HG02970 (cell line): ENCODE results near the gene RTN4RL2.
"Not testable (repeated sequence)": the region's sequence is repeated elsewhere in the genome, so short reads cannot be mapped to it uniquely, and the experiment has no call there.

ENCODE experiments used
- ATAC-seq: cut with Tn5 transposase; IDR thresholded peaks from one replicate; pipeline ENCODE4 v1.9.1; 2021; ENCODE audit warnings: mild to moderate bottlenecking, moderate library complexity, moderate number of reproducible peaks; ENCODE audit not compliant: unreplicated experiment, low FRiP score

RTN4RL2 gene

GRCh38 chr11:57432149-57432561 lies 28.2 kb upstream of the RTN4RL2 start:
- no peak for ATAC-seq

GRCh38 chr11:57432714-57433163 lies 27.6 kb upstream of the RTN4RL2 start:
- ATAC-seq: no peak

- no peak for ATAC-seq
These were observed 25.4 kb upstream of the RTN4RL2 start for GRCh38 chr11:57434640-57435546.

- no peak for ATAC-seq
These were observed 24.3 kb upstream of the RTN4RL2 start for GRCh38 chr11:57436031-57436430.

- ATAC-seq: no peak
These were observed 21.7 kb upstream of the RTN4RL2 start for GRCh38 chr11:57438345-57439285.

GRCh38 chr11:57439786-57440185 lies 20.5 kb upstream of the RTN4RL2 start:
- ATAC-seq: no peak

- ATAC-seq: no peak
These were observed 19.4 kb upstream of the RTN4RL2 start for GRCh38 chr11:57440744-57441414.

- ATAC-seq: no peak
These were observed 15.8 kb upstream of the RTN4RL2 start for GRCh38 chr11:57444362-57445121.

GRCh38 chr11:57445122-57445394 lies 15.3 kb upstream of the RTN4RL2 start:
- not testable (repeated sequence) for ATAC-seq

- ATAC-seq: no peak
These were observed 14.3 kb upstream of the RTN4RL2 start for GRCh38 chr11:57446055-57446454.

- ATAC-seq: no peak
These were observed 6.7 kb upstream of the RTN4RL2 start for GRCh38 chr11:57453543-57454177.

GRCh38 chr11:57456960-57457642 lies 3.2 kb upstream of the RTN4RL2 start:
- ATAC-seq: no peak

- ATAC-seq: no peak
These were observed 2.7 kb upstream of the RTN4RL2 start for GRCh38 chr11:57457643-57458023.

GRCh38 chr11:57458060-57458409 lies 2.3 kb upstream of the RTN4RL2 start:
- no peak for ATAC-seq

GRCh38 chr11:57458410-57459163 lies 1.7 kb upstream of the RTN4RL2 start:
- no peak for ATAC-seq

- no peak for ATAC-seq
These were observed 935 bp upstream of the RTN4RL2 start for GRCh38 chr11:57459164-57460021.
